ENCODE results near the gene TPGS2. TPM values are rescaled to one million over a fixed set of nuclear protein-coding genes. Genes with fewer than 3 reads are reported as not detected.
"Not testable (repeated sequence)": the region's sequence is repeated elsewhere in the genome, so short reads cannot be mapped to it uniquely, and the experiment has no call there.

The TPGS2 gene
- total RNA-seq, 1 donor from 2014 or later: 232 TPM

GRCh38 chr18:36771245-36771644 is 57.6 kb downstream of the TPGS2 start:
- DNase-seq: no peak

- DNase-seq: no peak
Measured at GRCh38 chr18:36770315-36770946, 58.4 kb downstream of the TPGS2 start.

GRCh38 chr18:36769611-36770314 is 59.0 kb downstream of the TPGS2 start:
- DNase-seq: peak; percentile 17

- no peak for DNase-seq
Measured at GRCh38 chr18:36769172-36769571, 59.6 kb downstream of the TPGS2 start.

GRCh38 chr18:36766836-36767235 is 62.0 kb downstream of the TPGS2 start:
- no peak for DNase-seq

GRCh38 chr18:36762965-36763364 is 65.8 kb downstream of the TPGS2 start:
- DNase-seq: not testable (repeated sequence)

- no peak for DNase-seq
Measured at GRCh38 chr18:36762074-36762473, 66.7 kb downstream of the TPGS2 start.

GRCh38 chr18:36761186-36761698 is 67.6 kb downstream of the TPGS2 start:
- no peak for DNase-seq

- no peak for DNase-seq
Measured at GRCh38 chr18:36760598-36760997, 68.2 kb downstream of the TPGS2 start.

GRCh38 chr18:36759167-36759776 is 69.5 kb downstream of the TPGS2 start:
- DNase-seq: no peak

GRCh38 chr18:36758623-36759022 is 70.2 kb downstream of the TPGS2 start:
- DNase-seq: no peak

GRCh38 chr18:36757991-36758390 is 70.8 kb downstream of the TPGS2 start:
- no peak for DNase-seq

GRCh38 chr18:36757081-36757480 is 71.7 kb downstream of the TPGS2 start:
- DNase-seq: peak; percentile 72

- DNase-seq: no peak
Measured at GRCh38 chr18:36756242-36756641, 72.6 kb downstream of the TPGS2 start.

GRCh38 chr18:36752929-36753865 is 75.6 kb downstream of the TPGS2 start:
- DNase-seq: no peak

- no peak for DNase-seq
Measured at GRCh38 chr18:36745219-36745975, 83.4 kb downstream of the TPGS2 start.

- no peak for DNase-seq
Measured at GRCh38 chr18:36744261-36744876, 84.4 kb downstream of the TPGS2 start.
